Measurements from ENCODE around the gene TTYH2.
"Not testable (repeated sequence)": the region's sequence is repeated elsewhere in the genome, so short reads cannot be mapped to it uniquely, and the experiment has no call there.

Gene TTYH2

DNA sequence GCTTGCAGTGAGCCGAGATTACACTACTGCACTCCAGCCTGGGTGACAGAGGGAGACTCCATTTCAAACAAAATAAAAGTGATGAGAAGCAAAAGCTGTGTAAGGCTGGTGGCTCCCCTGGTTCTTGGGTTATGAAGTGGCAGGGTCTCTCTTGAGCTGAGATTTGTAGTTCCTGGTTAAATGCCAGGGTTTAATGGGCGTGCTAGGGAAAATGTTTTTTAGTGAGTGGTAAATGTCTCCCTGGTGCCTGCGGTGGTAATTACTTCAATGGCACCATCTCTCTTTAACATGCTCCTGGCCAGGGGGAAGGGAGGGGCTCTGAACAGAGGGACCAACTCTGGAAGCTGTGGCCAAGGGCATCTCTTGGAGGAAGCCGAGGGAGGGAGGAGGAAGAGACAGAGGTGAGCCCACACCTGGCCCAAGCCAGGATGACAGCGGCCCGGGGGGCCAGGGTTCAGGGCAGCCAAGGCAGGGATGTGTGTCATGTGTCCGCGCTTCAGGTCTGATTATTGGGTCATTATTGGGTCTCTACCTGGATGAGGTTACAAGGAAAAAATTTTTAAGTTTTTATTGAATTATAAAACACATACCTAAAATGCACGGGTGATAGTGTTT is 27.7 kb upstream of the TTYH2 start:
- H3K9me3 ChIP-seq = no peaks in the 10 kb centered on the region
- H3K4me3 ChIP-seq = no peak overlapping the region
- no peaks in the 10 kb centered on the region for H3K4me1 ChIP-seq
- H3K27me3 ChIP-seq (ENCODE audit: low read depth) = no peaks in the 10 kb centered on the region; the same call in 1 of the 2 replicates
- no peak for DNase-seq (ENCODE audit: low spot score in 2 of 2)
- in situ Hi-C loops (cut with MboI; ENCODE audit: low sequenced_read_pairs) = no loop called here
- no peaks in the 10 kb centered on the region for H3K36me3 ChIP-seq (replicated peaks)

- no peaks in the 10 kb centered on the region for H3K36me3 ChIP-seq (replicated peaks)
- no peak for DNase-seq (ENCODE audit: low spot score in 2 of 2)
- H3K4me1 ChIP-seq = no peaks in the 10 kb centered on the region
- no peaks in the 10 kb centered on the region for H3K9me3 ChIP-seq
- no peak overlapping the region for H3K4me3 ChIP-seq
- in situ Hi-C loops (cut with MboI; ENCODE audit: low sequenced_read_pairs) = no loop called here
- no peaks in the 10 kb centered on the region; the same call in 1 of the 2 replicates for H3K27me3 ChIP-seq (ENCODE audit: low read depth)
These were observed 26.9 kb upstream of the TTYH2 start for GRCh38 chr17:74186498-74186897.

DNA sequence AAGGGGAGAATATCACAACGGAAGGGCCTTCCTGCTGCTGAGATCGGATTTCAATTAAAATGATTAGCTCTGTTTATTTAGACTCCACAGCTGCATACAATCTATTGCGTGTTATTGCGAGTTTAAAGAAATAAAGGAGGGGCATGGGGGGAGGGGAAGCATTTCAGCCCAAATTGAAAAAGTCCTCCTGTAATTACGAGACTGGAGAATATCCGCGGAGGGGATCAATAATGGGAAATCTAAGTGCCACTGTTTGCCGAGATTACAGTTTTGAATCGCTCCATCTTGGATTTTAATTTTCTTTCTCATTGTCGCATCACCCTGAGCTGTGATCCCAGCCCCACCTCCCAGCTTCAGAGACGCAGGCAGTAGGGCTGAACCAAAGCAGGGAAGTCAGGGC is 25.6 kb upstream of the TTYH2 start:
- Histone ChIP-seq H3K27me3 (ENCODE audit: low read depth) (no peaks in the 10 kb centered on the region; the same call in 1 of the 2 replicates), H3K9me3 (no peaks in the 10 kb centered on the region), H3K4me1 (no peaks in the 10 kb centered on the region), H3K4me3 (no peak overlapping the region), H3K36me3 (replicated peaks) (no peaks in the 10 kb centered on the region)
- no peak for DNase-seq (ENCODE audit: low spot score in 2 of 2)
- in situ Hi-C loops (cut with MboI; ENCODE audit: low sequenced_read_pairs) = no loop called here

- not testable (repeated sequence) for DNase-seq (ENCODE audit: low spot score in 2 of 2)
These were observed 24.7 kb upstream of the TTYH2 start for GRCh38 chr17:74188687-74189086.

GRCh38 chr17:74190154-74190553 is 23.2 kb upstream of the TTYH2 start:
- in situ Hi-C loops (cut with MboI; ENCODE audit: low sequenced_read_pairs) = no loop called here

More at GRCh38 chr17:74188687-74189086, 24.7 kb upstream of the TTYH2 start:
- H3K9me3 ChIP-seq; in situ Hi-C loops (cut with MboI; ENCODE audit: low sequenced_read_pairs); H3K36me3 ChIP-seq (replicated peaks); H3K27me3 ChIP-seq (ENCODE audit: low read depth); H3K4me3 ChIP-seq; H3K4me1 ChIP-seq: not testable (repeated sequence)

DNA sequence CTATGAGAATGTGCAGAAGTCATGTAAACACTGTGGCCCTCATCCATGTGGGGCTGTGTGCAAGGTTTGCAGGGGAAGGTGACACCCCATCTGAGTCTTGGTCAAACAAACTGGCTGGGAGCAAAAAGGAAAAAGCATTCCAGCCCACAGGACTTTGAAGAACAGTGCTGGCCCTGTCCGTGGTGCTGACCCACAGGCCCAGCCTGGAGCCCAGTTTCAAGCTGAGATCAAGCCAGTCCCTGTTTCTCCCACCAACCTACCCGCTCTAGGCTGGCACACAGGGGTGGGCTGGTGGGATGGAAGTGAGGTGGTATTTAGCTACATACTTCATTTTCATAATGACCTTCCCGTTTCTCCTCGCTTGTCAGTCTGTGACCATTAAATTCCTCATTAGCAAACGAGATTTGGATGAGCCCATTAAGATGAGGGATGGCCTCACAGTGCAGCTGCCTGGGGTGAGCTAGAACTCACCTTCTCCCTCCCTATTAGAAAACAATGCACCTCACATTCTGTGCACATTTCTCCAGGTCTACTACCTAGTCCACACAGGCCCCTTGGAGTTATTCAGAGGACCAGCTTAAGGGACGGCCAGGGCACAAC is 22.5 kb upstream of the TTYH2 start:
- H3K4me1 ChIP-seq = no peaks in the 10 kb centered on the region
- no peak overlapping the region for H3K4me3 ChIP-seq
- no peak for DNase-seq (ENCODE audit: low spot score in 2 of 2)
- no peaks in the 10 kb centered on the region for H3K36me3 ChIP-seq (replicated peaks)
- in situ Hi-C loops (cut with MboI; ENCODE audit: low sequenced_read_pairs) = no loop called here
- H3K9me3 ChIP-seq = no peaks in the 10 kb centered on the region
- peaks cover 29% of the 10 kb centered on the region for H3K27me3 ChIP-seq (ENCODE audit: low read depth)

More at GRCh38 chr17:74190154-74190553, 23.2 kb upstream of the TTYH2 start:
- no peaks in the 10 kb centered on the region for H3K4me1 ChIP-seq
- no peaks in the 10 kb centered on the region for H3K36me3 ChIP-seq (replicated peaks)
- H3K27me3 ChIP-seq (ENCODE audit: low read depth) = peaks cover 21% of the 10 kb centered on the region
- no peaks in the 10 kb centered on the region for H3K9me3 ChIP-seq
- peak in 1 of 2 experiments; percentile 32 for DNase-seq (ENCODE audit: low spot score in 2 of 2)
- no peak overlapping the region for H3K4me3 ChIP-seq

GRCh38 chr17:74192950-74193781 is 20.2 kb upstream of the TTYH2 start:
- Histone ChIP-seq H3K36me3 (replicated peaks) (no peaks in the 10 kb centered on the region), H3K9me3 (no peaks in the 10 kb centered on the region), H3K4me1 (no peaks in the 10 kb centered on the region), H3K4me3 (no peak overlapping the region), H3K27me3 (ENCODE audit: low read depth) (peaks cover 40% of the 10 kb centered on the region)
- no peak for DNase-seq (ENCODE audit: low spot score in 2 of 2)
- in situ Hi-C loops (cut with MboI; ENCODE audit: low sequenced_read_pairs) = no loop called here

GRCh38 chr17:74194682-74195081 is 18.7 kb upstream of the TTYH2 start:
- no peaks in the 10 kb centered on the region for H3K36me3 ChIP-seq (replicated peaks)
- peaks cover 40% of the 10 kb centered on the region for H3K27me3 ChIP-seq (ENCODE audit: low read depth)
- no peaks in the 10 kb centered on the region; the same call in 1 of the 2 replicates for H3K4me1 ChIP-seq
- H3K4me3 ChIP-seq = no peak overlapping the region
- in situ Hi-C loops (cut with MboI; ENCODE audit: low sequenced_read_pairs) = no loop called here
- H3K9me3 ChIP-seq = no peaks in the 10 kb centered on the region
- DNase-seq (ENCODE audit: low spot score in 2 of 2) = no peak

GRCh38 chr17:74196541-74197317 is 16.6 kb upstream of the TTYH2 start:
- no peaks in the 10 kb centered on the region for H3K36me3 ChIP-seq (replicated peaks)
- no peak overlapping the region for H3K4me3 ChIP-seq
- no peak for DNase-seq (ENCODE audit: low spot score in 2 of 2)
- in situ Hi-C loops (cut with MboI; ENCODE audit: low sequenced_read_pairs) = no loop called here
- H3K4me1 ChIP-seq = no peaks in the 10 kb centered on the region; the same call in 1 of the 2 replicates
- H3K27me3 ChIP-seq (ENCODE audit: low read depth) = peaks cover 52% of the 10 kb centered on the region
- H3K9me3 ChIP-seq = no peaks in the 10 kb centered on the region

GRCh38 chr17:74197801-74198200 is 15.6 kb upstream of the TTYH2 start:
- Histone ChIP-seq H3K27me3 (ENCODE audit: low read depth) (peaks cover 62% of the 10 kb centered on the region), H3K4me3 (no peak overlapping the region), H3K36me3 (replicated peaks) (no peaks in the 10 kb centered on the region), H3K4me1 (no peaks in the 10 kb centered on the region; the same call in 1 of the 2 replicates), H3K9me3 (no peaks in the 10 kb centered on the region)
- in situ Hi-C loops (cut with MboI; ENCODE audit: low sequenced_read_pairs) = no loop called here
- no peak for DNase-seq (ENCODE audit: low spot score in 2 of 2)

DNA sequence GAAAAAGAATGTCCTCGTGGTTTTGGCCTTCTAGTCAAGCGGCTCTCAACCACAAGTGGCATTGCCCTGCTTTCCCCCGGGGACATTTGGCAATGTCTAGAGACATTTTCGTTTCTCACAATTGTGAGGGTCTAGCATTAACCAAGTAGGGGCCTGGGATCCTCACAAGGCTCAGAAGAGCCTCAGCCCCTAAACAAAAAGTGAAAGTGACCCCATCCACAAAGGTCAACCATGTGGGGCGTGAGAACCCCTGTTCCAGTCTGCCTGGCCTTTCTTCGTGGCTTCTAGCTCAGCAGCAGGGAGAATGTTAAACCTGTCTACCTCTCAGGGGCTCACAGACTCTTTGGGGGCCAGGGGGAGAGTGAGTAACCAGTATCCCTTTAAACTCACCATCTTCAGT is 14.7 kb upstream of the TTYH2 start:
- no peak for DNase-seq (ENCODE audit: low spot score in 2 of 2)
- H3K4me3 ChIP-seq = no peak overlapping the region
- peaks cover 3% of the 10 kb centered on the region for H3K4me1 ChIP-seq
- no peaks in the 10 kb centered on the region for H3K9me3 ChIP-seq
- H3K36me3 ChIP-seq (replicated peaks) = peaks cover under 1% of the 10 kb centered on the region
- in situ Hi-C loops (cut with MboI; ENCODE audit: low sequenced_read_pairs) = no loop called here
- H3K27me3 ChIP-seq (ENCODE audit: low read depth) = peaks cover 55% of the 10 kb centered on the region

- DNase-seq (ENCODE audit: low spot score in 2 of 2) = peak; percentile 28 to 82
- peaks cover 49% of the 10 kb centered on the region for H3K27me3 ChIP-seq (ENCODE audit: low read depth)
- H3K9me3 ChIP-seq = no peaks in the 10 kb centered on the region
- peaks cover 9% of the 10 kb centered on the region for H3K36me3 ChIP-seq (replicated peaks)
- no peak overlapping the region for H3K4me3 ChIP-seq
- in situ Hi-C loops (cut with MboI; ENCODE audit: low sequenced_read_pairs) = loop anchor here (25.0 kb wide), 1 partner anchor 937 kb away; the partner anchor contains the start of gene CPSF4L
- peaks cover 3% of the 10 kb centered on the region for H3K4me1 ChIP-seq
These were observed 13.9 kb upstream of the TTYH2 start for GRCh38 chr17:74199306-74200092.

- in situ Hi-C loops (cut with MboI; ENCODE audit: low sequenced_read_pairs) = loop anchor here (25.0 kb wide), 1 partner anchor 938 kb away; the partner anchor contains the start of gene CPSF4L
- DNase-seq (ENCODE audit: low spot score in 2 of 2) = no peak
These were observed 13.3 kb upstream of the TTYH2 start for GRCh38 chr17:74200112-74200511.

More at GRCh38 chr17:74200112-74200511, 13.3 kb upstream of the TTYH2 start:
- H3K27me3 ChIP-seq (ENCODE audit: low read depth) = peaks cover 42% of the 10 kb centered on the region
- H3K4me1 ChIP-seq = peaks cover 6% of the 10 kb centered on the region
- no peaks in the 10 kb centered on the region for H3K9me3 ChIP-seq
- no peak overlapping the region for H3K4me3 ChIP-seq
- peaks cover 15% of the 10 kb centered on the region for H3K36me3 ChIP-seq (replicated peaks)
